Neural progenitor cell (in vitro differentiated cells): ENCODE results near the gene TM4SF5. TPM values are rescaled to one million over a fixed set of nuclear protein-coding genes. Genes with fewer than 3 reads are reported as not detected.

Experiments
- DNase-seq: peaks from one replicate; pipeline ENCODE4 v3.0.0-alpha.2; 2016; ENCODE audit warnings: low spot score
- H2AFZ ChIP-seq: fragments of 200-600 bp; sonication (generic); replicated peaks from 2 replicates; pipeline ENCODE4 v1.6.1; 2016; ENCODE audit warnings: antibody characterized with exemption
- H3F3A ChIP-seq: fragments of 200-600 bp; sonication (generic); 2 replicates; pipeline ENCODE4 v1.6.1; 2016; ENCODE audit warnings: antibody characterized with exemption, low read depth
- H3K27ac ChIP-seq: fragments of 200-600 bp; sonication (generic); 2 replicates; pipeline ENCODE4 v1.5.1; 2016; ENCODE audit warnings: mild to moderate bottlenecking
- H3K27me3 ChIP-seq: fragments of 200-600 bp; sonication (generic); 2 replicates; pipeline ENCODE4 v1.6.1; 2016; ENCODE audit warnings: mild to moderate bottlenecking, moderate library complexity
- H3K36me3 ChIP-seq: fragments of 200-600 bp; sonication (generic); 2 replicates; pipeline ENCODE4 v1.5.1; 2016
- H3K4me1 ChIP-seq: fragments of 200-600 bp; sonication (generic); 2 replicates; pipeline ENCODE4 v1.6.1; 2016; ENCODE audit warnings: mixed run types
- H3K4me2 ChIP-seq: fragments of 200-600 bp; sonication (generic); 2 replicates; pipeline ENCODE4 v1.6.1; 2016
- H3K4me3 ChIP-seq: fragments of 200-600 bp; sonication (generic); 2 replicates; pipeline ENCODE4 v1.5.1; 2016
- H3K79me2 ChIP-seq: fragments of 200-600 bp; sonication (generic); 2 replicates; pipeline ENCODE4 v1.6.1; 2016; ENCODE audit warnings: low read depth
- H3K9ac ChIP-seq: fragments of 200-600 bp; sonication (generic); 2 replicates; pipeline ENCODE4 v1.6.1; 2016
- H3K9me3 ChIP-seq: fragments of 200-600 bp; sonication (generic); 2 replicates; pipeline ENCODE4 v1.5.1; 2016; ENCODE audit warnings: low read depth
- H4K20me1 ChIP-seq: fragments of 200-600 bp; sonication (generic); 2 replicates; pipeline ENCODE4 v1.6.1; 2016; ENCODE audit warnings: low read depth
- H3K27ac Mint-ChIP-seq: 3 replicates; pipeline ENCODE4 v1.8.0; 2021; ENCODE audit warnings: mixed read lengths
- H3K27me3 Mint-ChIP-seq: 2 replicates; pipeline ENCODE4 v1.8.0; 2022; ENCODE audit warnings: low read depth, mild to moderate bottlenecking, inconsistent platforms, moderate library complexity, mixed read lengths; ENCODE audit not compliant: insufficient read depth
- H3K36me3 Mint-ChIP-seq: 3 replicates; pipeline ENCODE4 v1.8.0; 2021; ENCODE audit warnings: mixed read lengths
- H3K4me1 Mint-ChIP-seq: 3 replicates; pipeline ENCODE4 v1.8.0; 2021; ENCODE audit warnings: mixed read lengths
- H3K4me3 Mint-ChIP-seq: 3 replicates; pipeline ENCODE4 v1.8.0; 2021; ENCODE audit warnings: mild to moderate bottlenecking, moderate library complexity, mixed read lengths
- H3K9me3 Mint-ChIP-seq: 3 replicates; pipeline ENCODE4 v1.8.0; 2020; ENCODE audit warnings: mixed read lengths
- EZH2 ChIP-seq: fragments of 200-600 bp; sonication (generic); IDR thresholded peaks from 2 replicates; pipeline ENCODE4 v1.6.1; 2017; ENCODE audit warnings: antibody characterized with exemption, mild to moderate bottlenecking, moderate library complexity
- EZH2phosphoT487 ChIP-seq: fragments of 200-600 bp; sonication (generic); IDR thresholded peaks from 2 replicates; pipeline ENCODE4 v1.6.1; 2017; ENCODE audit warnings: antibody characterized with exemption
- total RNA-seq: library from RNA; depleted of rRNA; stranded (reverse); fragments of >200 nt; gene quantifications from 2 replicates; pipeline ENCODE4 v1.2.3, GENCODE V29; 2015; ENCODE audit warnings: low replicate concordance
- TF ChIP-seq, protein P1 (sequence below): fragments of 200-600 bp; sonication (generic); IDR thresholded peaks from 2 replicates; pipeline ENCODE4 v1.5.1; 2017; ENCODE audit warnings: antibody characterized with exemption, mild to moderate bottlenecking

The TM4SF5 gene, protein sequence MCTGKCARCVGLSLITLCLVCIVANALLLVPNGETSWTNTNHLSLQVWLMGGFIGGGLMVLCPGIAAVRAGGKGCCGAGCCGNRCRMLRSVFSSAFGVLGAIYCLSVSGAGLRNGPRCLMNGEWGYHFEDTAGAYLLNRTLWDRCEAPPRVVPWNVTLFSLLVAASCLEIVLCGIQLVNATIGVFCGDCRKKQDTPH
- not detected in 2 replicates for total RNA-seq

DNA sequence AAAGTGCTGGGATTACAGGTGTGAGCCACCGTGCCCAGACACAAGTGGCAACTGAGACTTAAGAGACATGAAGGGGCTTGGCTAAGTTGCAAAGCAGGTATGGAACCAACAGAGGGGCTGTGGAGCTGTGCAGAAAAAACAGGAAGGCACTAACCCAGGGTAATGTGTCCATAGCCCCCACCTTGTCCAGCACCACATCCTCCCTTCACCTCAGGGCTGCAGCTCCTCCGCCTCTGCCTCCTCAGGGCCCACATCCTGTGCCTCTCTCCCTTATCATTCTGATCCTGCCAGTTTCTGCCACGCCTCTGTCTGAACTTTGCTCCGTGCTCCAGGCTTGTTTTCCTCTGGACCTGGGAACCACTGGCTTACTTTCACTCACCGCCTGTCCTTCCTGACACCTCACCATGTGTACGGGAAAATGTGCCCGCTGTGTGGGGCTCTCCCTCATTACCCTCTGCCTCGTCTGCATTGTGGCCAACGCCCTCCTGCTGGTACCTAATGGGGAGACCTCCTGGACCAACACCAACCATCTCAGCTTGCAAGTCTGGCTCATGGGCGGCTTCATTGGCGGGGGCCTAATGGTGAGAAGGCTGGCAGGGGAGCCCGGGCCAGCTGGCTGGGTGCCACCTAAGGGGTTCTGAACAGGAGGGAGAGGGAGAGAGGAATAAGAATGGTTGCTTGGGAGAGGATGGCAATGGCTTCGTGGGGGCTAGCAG, at the start of gene TM4SF5:
Gene TM4SF5 (plus strand): TSS at position 368 of the 716 bp plus-strand sequence. CDS start 37 bp downstream, at position 405.
- Mint-ChIP-seq H3K4me1 (no peaks in the 10 kb centered on the region), H3K4me3 (no peak within 1 kb of the TSS), H3K36me3 (no peaks in the 10 kb centered on the region), H3K27ac (no peak within 1 kb of the TSS), H3K27me3 (peaks cover 9% of the 10 kb centered on the region), H3K9me3 (no peaks in the 10 kb centered on the region)
- no peak within 1 kb of the TSS for H3K4me2 ChIP-seq
- no peaks in the 10 kb centered on the region for H3K4me1 ChIP-seq
- no peaks in the 10 kb centered on the region for H4K20me1 ChIP-seq
- no peak for DNase-seq
- no peaks in the 10 kb centered on the region for H3F3A ChIP-seq
- H3K4me3 ChIP-seq: no peak within 1 kb of the TSS
- no peaks in the 10 kb centered on the region for H3K79me2 ChIP-seq
- no peaks in the 10 kb centered on the region for H3K27me3 ChIP-seq
- H2AFZ ChIP-seq: no peak within 1 kb of the TSS
- TF ChIP-seq, protein P1, sequence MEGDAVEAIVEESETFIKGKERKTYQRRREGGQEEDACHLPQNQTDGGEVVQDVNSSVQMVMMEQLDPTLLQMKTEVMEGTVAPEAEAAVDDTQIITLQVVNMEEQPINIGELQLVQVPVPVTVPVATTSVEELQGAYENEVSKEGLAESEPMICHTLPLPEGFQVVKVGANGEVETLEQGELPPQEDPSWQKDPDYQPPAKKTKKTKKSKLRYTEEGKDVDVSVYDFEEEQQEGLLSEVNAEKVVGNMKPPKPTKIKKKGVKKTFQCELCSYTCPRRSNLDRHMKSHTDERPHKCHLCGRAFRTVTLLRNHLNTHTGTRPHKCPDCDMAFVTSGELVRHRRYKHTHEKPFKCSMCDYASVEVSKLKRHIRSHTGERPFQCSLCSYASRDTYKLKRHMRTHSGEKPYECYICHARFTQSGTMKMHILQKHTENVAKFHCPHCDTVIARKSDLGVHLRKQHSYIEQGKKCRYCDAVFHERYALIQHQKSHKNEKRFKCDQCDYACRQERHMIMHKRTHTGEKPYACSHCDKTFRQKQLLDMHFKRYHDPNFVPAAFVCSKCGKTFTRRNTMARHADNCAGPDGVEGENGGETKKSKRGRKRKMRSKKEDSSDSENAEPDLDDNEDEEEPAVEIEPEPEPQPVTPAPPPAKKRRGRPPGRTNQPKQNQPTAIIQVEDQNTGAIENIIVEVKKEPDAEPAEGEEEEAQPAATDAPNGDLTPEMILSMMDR: no peak
- no peak for TF ChIP-seq EZH2phosphoT487
- no peak for TF ChIP-seq EZH2
- no peaks in the 10 kb centered on the region for H3K36me3 ChIP-seq
- H3K9ac ChIP-seq: no peak within 1 kb of the TSS
- no peak within 1 kb of the TSS for H3K27ac ChIP-seq
- no peaks in the 10 kb centered on the region for H3K9me3 ChIP-seq

DNA sequence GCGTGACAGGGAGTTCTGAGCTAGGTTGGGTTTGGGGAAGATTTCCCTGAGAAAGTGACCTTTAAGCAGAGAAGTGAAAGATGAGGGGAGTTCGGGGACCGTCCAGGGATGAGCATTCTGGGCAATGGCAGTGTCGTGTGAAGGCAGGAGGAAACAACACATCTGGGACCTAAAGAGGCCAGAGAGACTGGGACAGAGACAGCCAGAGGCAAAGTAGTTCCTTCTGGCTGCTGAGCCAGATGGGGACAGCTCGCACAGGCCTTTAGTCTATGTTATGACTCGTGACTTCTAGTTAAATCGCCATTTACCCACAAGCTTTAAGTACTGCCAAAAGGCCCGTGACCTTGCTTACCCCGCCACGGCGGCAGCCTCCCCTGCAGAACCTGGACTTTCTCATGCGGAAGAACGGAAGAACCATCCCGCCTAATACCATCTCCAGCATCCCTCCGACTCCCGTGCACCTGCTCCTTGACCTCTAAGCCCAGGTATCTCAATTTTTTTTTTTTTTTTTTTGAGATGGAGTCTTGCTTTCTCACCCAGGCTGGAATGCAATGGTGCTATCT, 48.9 kb upstream of the TM4SF5 start:
- H3K4me1 Mint-ChIP-seq: no peaks in the 10 kb centered on the region
- H3K4me3 ChIP-seq: no peak overlapping the region
- no peak overlapping the region for H3K9ac ChIP-seq
- H3K4me1 ChIP-seq: no peaks in the 10 kb centered on the region
- no peaks in the 10 kb centered on the region for H3K9me3 ChIP-seq
- no peaks in the 10 kb centered on the region for H3K9me3 Mint-ChIP-seq
- H3K27ac Mint-ChIP-seq: no peak overlapping the region
- no peak for DNase-seq
- no peaks in the 10 kb centered on the region for H3K79me2 ChIP-seq
- TF ChIP-seq, protein P1: no peak
- TF ChIP-seq EZH2phosphoT487 (no peak), EZH2 (no peak)
- no peak overlapping the region for H3K4me2 ChIP-seq
- H3K27me3 ChIP-seq: no peaks in the 10 kb centered on the region
- peaks cover 6% of the 10 kb centered on the region for H3K36me3 Mint-ChIP-seq
- peaks cover 12% of the 10 kb centered on the region for H3K27me3 Mint-ChIP-seq
- no peaks in the 10 kb centered on the region for H3K36me3 ChIP-seq
- H3K27ac ChIP-seq: no peak overlapping the region
- no peaks in the 10 kb centered on the region for H3F3A ChIP-seq
- no peak overlapping the region for H2AFZ ChIP-seq
- no peaks in the 10 kb centered on the region for H4K20me1 ChIP-seq
- H3K4me3 Mint-ChIP-seq: no peak overlapping the region

DNA sequence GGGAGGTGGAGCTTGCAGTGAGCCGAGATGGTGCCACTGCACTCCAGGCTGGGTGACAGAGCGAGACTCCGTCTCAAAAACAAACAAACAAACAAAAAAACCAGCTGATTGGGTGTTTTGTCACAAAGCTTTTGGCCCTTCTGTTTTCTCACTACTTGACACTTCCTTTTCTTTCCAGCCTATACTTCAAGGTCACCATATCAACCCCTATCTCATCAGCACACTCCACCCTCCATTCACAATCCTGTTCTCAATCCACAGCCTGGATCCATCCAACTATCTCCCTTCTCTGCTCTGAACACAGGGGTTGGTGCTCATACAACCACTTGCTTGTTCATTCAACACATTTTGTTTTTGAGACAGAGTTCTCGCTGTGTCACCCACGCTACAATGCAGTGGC, 47.0 kb upstream of the TM4SF5 start:
- H3K4me3 ChIP-seq: no peak overlapping the region
- no peaks in the 10 kb centered on the region for H3K27me3 ChIP-seq
- H3K36me3 ChIP-seq: no peaks in the 10 kb centered on the region
- H3F3A ChIP-seq: no peaks in the 10 kb centered on the region
- H3K27ac ChIP-seq: no peak overlapping the region
- DNase-seq: no peak
- Mint-ChIP-seq H3K9me3 (no peaks in the 10 kb centered on the region), H3K4me3 (no peak overlapping the region), H3K36me3 (peaks cover 3% of the 10 kb centered on the region), H3K27me3 (peaks cover 8% of the 10 kb centered on the region), H3K27ac (no peak overlapping the region), H3K4me1 (no peaks in the 10 kb centered on the region)
- no peak for TF ChIP-seq EZH2phosphoT487
- TF ChIP-seq, protein P1: no peak
- TF ChIP-seq EZH2: no peak
- no peaks in the 10 kb centered on the region for H4K20me1 ChIP-seq
- no peak overlapping the region for H3K4me2 ChIP-seq
- H3K9me3 ChIP-seq: no peaks in the 10 kb centered on the region
- H3K79me2 ChIP-seq: no peaks in the 10 kb centered on the region
- H2AFZ ChIP-seq: no peak overlapping the region
- no peaks in the 10 kb centered on the region for H3K4me1 ChIP-seq
- H3K9ac ChIP-seq: no peak overlapping the region
